ENCODE measurements around the gene MINDY2.

The MINDY2 gene

GRCh38 chr15:58749532-58750337 is 21.4 kb upstream of the MINDY2 start, which contains the start of gene ADAM10:
TSS of gene ADAM10 (minus strand) at chr15:58749707. CDS start at chr15:58749534, 173 bp downstream.
- no peak for TF ChIP-seq CTCF (IDR thresholded peaks at IDR 0.05; ENCODE audit: low read depth, low read length, missing control alignments)
- H3K4me3 ChIP-seq (ENCODE audit: low read depth, low read length) = peak within 1 kb of the TSS; percentile 91
- no peaks in the 10 kb centered on the region for H3K36me3 ChIP-seq (replicated peaks)
- H3K27me3 ChIP-seq (replicated peaks) = no peaks in the 10 kb centered on the region
- H3K27ac ChIP-seq = peak within 1 kb of the TSS; percentile 86
- in situ Hi-C loops (cut with HindIII; ENCODE audit: low pct_ligation_motif_present, low sequenced_read_pairs) = no loop called here
- DNase-seq = peak; percentile 97

- Histone ChIP-seq H3K27me3 (replicated peaks) (no peaks in the 10 kb centered on the region), H3K4me3 (ENCODE audit: low read depth, low read length) (no peak overlapping the region), H3K36me3 (replicated peaks) (no peaks in the 10 kb centered on the region), H3K27ac (no peak overlapping the region)
- in situ Hi-C loops (cut with HindIII; ENCODE audit: low pct_ligation_motif_present, low sequenced_read_pairs) = no loop called here
- DNase-seq = no peak
- TF ChIP-seq CTCF (IDR thresholded peaks at IDR 0.05; ENCODE audit: low read depth, low read length, missing control alignments) = no peak
These were observed 18.4 kb upstream of the MINDY2 start for GRCh38 chr15:58752716-58753115.

GRCh38 chr15:58755350-58755749 is 15.8 kb upstream of the MINDY2 start:
- Histone ChIP-seq H3K27ac (no peak overlapping the region), H3K36me3 (replicated peaks) (no peaks in the 10 kb centered on the region), H3K27me3 (replicated peaks) (no peaks in the 10 kb centered on the region), H3K4me3 (ENCODE audit: low read depth, low read length) (no peak overlapping the region)
- DNase-seq = no peak
- TF ChIP-seq CTCF (IDR thresholded peaks at IDR 0.05; ENCODE audit: low read depth, low read length, missing control alignments) = no peak
- in situ Hi-C loops (cut with HindIII; ENCODE audit: low pct_ligation_motif_present, low sequenced_read_pairs) = no loop called here

DNA sequence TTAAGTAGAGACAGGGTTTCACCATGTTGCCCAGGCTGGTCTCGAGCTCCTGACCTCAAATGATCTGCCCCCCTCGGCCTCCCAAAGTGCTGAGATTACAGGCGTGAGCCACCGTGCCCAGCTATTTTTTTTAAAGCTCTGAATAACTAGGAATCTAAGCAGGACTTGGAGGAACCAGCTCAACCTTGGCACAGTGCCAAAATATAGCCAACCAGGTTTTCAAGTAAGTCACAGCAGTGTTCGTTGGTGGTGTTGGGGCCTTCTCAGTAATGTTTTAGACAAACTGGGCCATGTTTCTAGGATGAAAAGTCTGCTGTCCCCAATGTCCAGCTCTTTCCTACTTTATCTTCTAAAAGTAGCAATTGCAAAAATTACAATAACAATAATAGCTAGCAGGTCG is 15.1 kb upstream of the MINDY2 start:
- H3K36me3 ChIP-seq (replicated peaks) = no peaks in the 10 kb centered on the region
- in situ Hi-C loops (cut with HindIII; ENCODE audit: low pct_ligation_motif_present, low sequenced_read_pairs) = no loop called here

GRCh38 chr15:58758141-58758540 is 13.0 kb upstream of the MINDY2 start:
- no peak for DNase-seq
- Histone ChIP-seq H3K4me3 (ENCODE audit: low read depth, low read length) (no peak overlapping the region), H3K36me3 (replicated peaks) (no peaks in the 10 kb centered on the region), H3K27ac (no peak overlapping the region), H3K27me3 (replicated peaks) (no peaks in the 10 kb centered on the region)
- in situ Hi-C loops (cut with HindIII; ENCODE audit: low pct_ligation_motif_present, low sequenced_read_pairs) = no loop called here
- peak; percentile 39 for TF ChIP-seq CTCF (IDR thresholded peaks at IDR 0.05; ENCODE audit: low read depth, low read length, missing control alignments)

More for the DNA sequence above, 15.1 kb upstream of the MINDY2 start:
- H3K27me3 ChIP-seq (replicated peaks) = no peaks in the 10 kb centered on the region
- no peak for TF ChIP-seq CTCF (IDR thresholded peaks at IDR 0.05; ENCODE audit: low read depth, low read length, missing control alignments)
- no peak overlapping the region for H3K4me3 ChIP-seq (ENCODE audit: low read depth, low read length)
- DNase-seq = no peak
- H3K27ac ChIP-seq = no peak overlapping the region

Data from brain microvascular endothelial cell (primary cell).